ENCODE results near the gene MORN1.

- no peak for TF ChIP-seq CTCF (IDR thresholded peaks at IDR 0.05)
- no peak for TF ChIP-seq POLR2AphosphoS5 (IDR thresholded peaks at IDR 0.05)
- no peak for TF ChIP-seq EP300 (IDR thresholded peaks at IDR 0.05)
Observed at GRCh38 chr1:2347896-2348295, 43.5 kb downstream of the MORN1 start.
